HepG2 (cell line): ENCODE measurements around the gene EPHB4. TPM values are rescaled to one million over a fixed set of nuclear protein-coding genes. Genes with fewer than 3 reads are reported as not detected.
A peak's percentile ranks its signal among the peaks of the same experiment; 100 is the strongest.

Experiments
- ATF4 ChIP-seq, 2 experiments: fragments of 450-650 bp in 1 of 2; sonication (generic) in 1 of 2; formaldehyde crosslinking; IDR thresholded peaks; 2 replicates each; pipeline versions ENCODE4 v1.5.0 to v1.8.0; 2020 to 2022; ENCODE audit warnings: mild to moderate bottlenecking in 1 of 2, missing genetic modification reagents in 1 of 2
- CTCF ChIP-seq: sonication (generic); formaldehyde crosslinking; IDR thresholded peaks from 2 replicates; pipeline ENCODE4 v1.5.0; 2020; ENCODE audit warnings: mild to moderate bottlenecking, missing genetic modification reagents, moderate library complexity
- EED ChIP-seq: sonication (generic); formaldehyde crosslinking; IDR thresholded peaks from 2 replicates; pipeline ENCODE4 v1.5.0; 2020; ENCODE audit warnings: mild to moderate bottlenecking, missing genetic modification reagents
- HIVEP1 ChIP-seq: sonication (generic); formaldehyde crosslinking; IDR thresholded peaks from 2 replicates; pipeline ENCODE4 v1.4.0; 2020; ENCODE audit warnings: mild to moderate bottlenecking, missing genetic modification reagents
- JARID2 ChIP-seq: sonication (generic); formaldehyde crosslinking; IDR thresholded peaks from 2 replicates; pipeline ENCODE4 v1.8.1; 2023; ENCODE audit warnings: missing genetic modification reagents, inconsistent platforms; ENCODE audit not compliant: insufficient replicate concordance
- RXRA ChIP-seq: sonication (generic); formaldehyde crosslinking; IDR thresholded peaks from 2 replicates; pipeline ENCODE4 v1.5.1; 2020; ENCODE audit warnings: missing genetic modification reagents
- RXRB ChIP-seq: IDR thresholded peaks from 2 replicates; pipeline ENCODE4 v1.6.1; 2016; ENCODE audit warnings: borderline replicate concordance, missing genetic modification reagents, missing compliant biosample characterization
- STAG1 ChIP-seq: sonication (generic); formaldehyde crosslinking; IDR thresholded peaks from 2 replicates; pipeline ENCODE4 v1.4.0; 2020; ENCODE audit warnings: missing genetic modification reagents
- ZFP82 ChIP-seq: sonication (generic); formaldehyde crosslinking; IDR thresholded peaks from 2 replicates; pipeline ENCODE4 v1.5.1; 2020; ENCODE audit warnings: mild to moderate bottlenecking, missing genetic modification reagents, borderline replicate concordance
- ZFX ChIP-seq: sonication (generic); formaldehyde crosslinking; IDR thresholded peaks from 2 replicates; pipeline ENCODE4 v1.4.0; 2020; ENCODE audit warnings: mild to moderate bottlenecking, low read depth, missing genetic modification reagents, moderate library complexity
- ZHX2 ChIP-seq, 2 experiments: sonication (generic) in 1 of 2; formaldehyde crosslinking in 1 of 2; IDR thresholded peaks; 2 replicates each; pipeline versions ENCODE4 v1.6.1 to v1.9.0; 2014 to 2022; ENCODE audit warnings: antibody characterized with exemption in 1 of 2, borderline replicate concordance in 1 of 2, inconsistent platforms in 1 of 2, low read depth in 1 of 2, missing genetic modification reagents in 1 of 2
- ZNF296 ChIP-seq: sonication (generic); formaldehyde crosslinking; conservative IDR thresholded peaks from 2 replicates; pipeline ENCODE4 v1.5.0; 2020; ENCODE audit warnings: mild to moderate bottlenecking, missing genetic modification reagents
- polyA plus RNA-seq, 8 experiments: library from polyadenylated mRNA; depleted of rRNA in 3 of 8; stranded (reverse) in 7 of 8; unstranded in 1 of 8; fragments of >200 nt; fragmentation: Illumina TruSeq in 4 of 8; extraction: Trizol in 4 of 8; gene quantifications; 2 replicates each; pipeline versions ENCODE4 v1.2.1 to v1.2.3, GENCODE V29; 2011 to 2016; ENCODE audit warnings: low read depth in 4 of 8, missing spikeins in 1 of 8, mixed read lengths in 1 of 8; ENCODE audit not compliant: insufficient read depth in 1 of 8
- total RNA-seq, 5 experiments: library from RNA; depleted of rRNA; stranded (reverse); fragments of >200 nt; fragmentation: Illumina TruSeq; extraction: Trizol; gene quantifications; 2 replicates each; pipeline ENCODE4 v1.2.3, GENCODE V29; 2016; ENCODE audit warnings: low read depth in 1 of 5
- TF ChIP-seq, protein P1 (sequence below): IDR thresholded peaks from 2 replicates; pipeline ENCODE4 v1.6.1; 2016; ENCODE audit warnings: mild to moderate bottlenecking
- TF ChIP-seq, protein P2 (sequence below): sonication (generic); formaldehyde crosslinking; IDR thresholded peaks from 2 replicates; pipeline ENCODE4 v1.5.0; 2020; ENCODE audit warnings: mild to moderate bottlenecking, missing genetic modification reagents

EPHB4 gene
- total and polyA plus RNA-seq, 2 of the 13 experiments (the other 11 are each of a cell fraction or from before 2014, with no cell fraction given): 61.4 to 69.6 TPM

DNA sequence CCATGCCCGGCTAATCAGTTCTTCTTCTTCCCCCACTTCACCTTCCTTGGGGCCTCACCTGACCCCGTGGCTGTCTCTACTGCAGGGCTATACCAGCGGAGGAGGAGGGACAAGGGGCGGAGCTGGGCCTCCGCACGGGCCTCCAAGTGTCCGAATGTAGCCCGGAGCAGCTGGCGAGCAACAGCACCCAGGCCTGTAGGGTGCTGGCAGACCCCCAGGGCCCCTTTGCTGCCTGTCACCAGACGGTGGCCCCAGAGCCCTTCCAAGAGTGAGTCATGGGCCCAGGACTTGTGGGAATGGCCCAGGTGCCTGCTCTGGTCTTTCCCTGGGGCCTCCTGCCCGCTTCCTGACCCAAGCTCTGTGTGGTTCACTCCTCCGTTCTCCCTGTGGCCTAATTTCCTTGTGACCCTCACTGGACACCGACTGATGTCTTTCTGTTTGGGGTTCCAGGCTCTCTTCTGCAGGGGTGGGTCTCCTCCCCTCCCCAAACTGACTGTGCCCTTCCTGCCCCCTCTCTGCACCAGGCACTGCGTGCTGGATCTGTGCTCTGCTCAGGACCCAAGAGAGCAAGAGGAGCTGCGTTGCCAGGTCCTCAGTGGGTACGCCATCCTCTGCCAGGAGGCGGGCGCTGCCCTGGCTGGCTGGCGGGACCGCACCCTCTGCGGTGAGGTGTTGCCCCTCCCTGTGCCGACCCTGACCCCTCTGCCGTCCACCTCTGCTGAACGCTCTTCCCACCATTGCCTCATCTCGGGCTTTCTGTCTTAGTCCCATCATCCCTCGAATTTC is 35.2 kb downstream of the EPHB4 start (continued):
- TF ChIP-seq, protein P1, sequence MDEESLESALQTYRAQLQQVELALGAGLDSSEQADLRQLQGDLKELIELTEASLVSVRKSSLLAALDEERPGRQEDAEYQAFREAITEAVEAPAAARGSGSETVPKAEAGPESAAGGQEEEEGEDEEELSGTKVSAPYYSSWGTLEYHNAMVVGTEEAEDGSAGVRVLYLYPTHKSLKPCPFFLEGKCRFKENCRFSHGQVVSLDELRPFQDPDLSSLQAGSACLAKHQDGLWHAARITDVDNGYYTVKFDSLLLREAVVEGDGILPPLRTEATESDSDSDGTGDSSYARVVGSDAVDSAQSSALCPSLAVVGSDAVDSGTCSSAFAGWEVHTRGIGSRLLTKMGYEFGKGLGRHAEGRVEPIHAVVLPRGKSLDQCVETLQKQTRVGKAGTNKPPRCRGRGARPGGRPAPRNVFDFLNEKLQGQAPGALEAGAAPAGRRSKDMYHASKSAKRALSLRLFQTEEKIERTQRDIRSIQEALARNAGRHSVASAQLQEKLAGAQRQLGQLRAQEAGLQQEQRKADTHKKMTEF (CRISPR knock-in tag): peak; percentile 21; the same call in 1 of the 2 replicates
- TF ChIP-seq ZFX (CRISPR knock-in tag) (peak; percentile 55; the same call in 1 of the 2 replicates), HIVEP1 (CRISPR knock-in tag) (no peak), ZFP82 (CRISPR knock-in tag) (no peak), RXRA (CRISPR knock-in tag) (peak; percentile 77; the same call in 1 of the 2 replicates), CTCF (peak; percentile 79), ATF4 (CRISPR knock-in tag; IDR thresholded peaks at IDR 0.05) (no peak), ZNF296 (CRISPR knock-in tag) (no peak), JARID2 (CRISPR knock-in tag) (no peak), RXRB (CRISPR knock-in tag) (0 out of 2 replicates have a peak, but pooled peaks have one; percentile 8), EED (CRISPR knock-in tag) (no peak), STAG1 (CRISPR knock-in tag) (peak; percentile 79), ZHX2 (IDR thresholded peaks at IDR 0.05; ENCODE audit: low read depth) (no peak), ZHX2 (CRISPR knock-in tag; IDR thresholded peaks at IDR 0.05; ENCODE audit: borderline replicate concordance) (no peak)
- TF ChIP-seq, protein P2, sequence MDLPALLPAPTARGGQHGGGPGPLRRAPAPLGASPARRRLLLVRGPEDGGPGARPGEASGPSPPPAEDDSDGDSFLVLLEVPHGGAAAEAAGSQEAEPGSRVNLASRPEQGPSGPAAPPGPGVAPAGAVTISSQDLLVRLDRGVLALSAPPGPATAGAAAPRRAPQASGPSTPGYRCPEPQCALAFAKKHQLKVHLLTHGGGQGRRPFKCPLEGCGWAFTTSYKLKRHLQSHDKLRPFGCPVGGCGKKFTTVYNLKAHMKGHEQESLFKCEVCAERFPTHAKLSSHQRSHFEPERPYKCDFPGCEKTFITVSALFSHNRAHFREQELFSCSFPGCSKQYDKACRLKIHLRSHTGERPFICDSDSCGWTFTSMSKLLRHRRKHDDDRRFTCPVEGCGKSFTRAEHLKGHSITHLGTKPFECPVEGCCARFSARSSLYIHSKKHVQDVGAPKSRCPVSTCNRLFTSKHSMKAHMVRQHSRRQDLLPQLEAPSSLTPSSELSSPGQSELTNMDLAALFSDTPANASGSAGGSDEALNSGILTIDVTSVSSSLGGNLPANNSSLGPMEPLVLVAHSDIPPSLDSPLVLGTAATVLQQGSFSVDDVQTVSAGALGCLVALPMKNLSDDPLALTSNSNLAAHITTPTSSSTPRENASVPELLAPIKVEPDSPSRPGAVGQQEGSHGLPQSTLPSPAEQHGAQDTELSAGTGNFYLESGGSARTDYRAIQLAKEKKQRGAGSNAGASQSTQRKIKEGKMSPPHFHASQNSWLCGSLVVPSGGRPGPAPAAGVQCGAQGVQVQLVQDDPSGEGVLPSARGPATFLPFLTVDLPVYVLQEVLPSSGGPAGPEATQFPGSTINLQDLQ (CRISPR knock-in tag): no peak
